GM11168 (cell line): ENCODE data around the gene HRC.

Source experiments
- in situ Hi-C: fragments of 300-500 bp; cut with MboI; formaldehyde crosslinking; loops from one replicate; pipeline ENCODE4 v1.12.0; 2022; ENCODE audit warnings: low sequenced_read_pairs; ENCODE audit not compliant: unreplicated experiment

HRC gene

DNA sequence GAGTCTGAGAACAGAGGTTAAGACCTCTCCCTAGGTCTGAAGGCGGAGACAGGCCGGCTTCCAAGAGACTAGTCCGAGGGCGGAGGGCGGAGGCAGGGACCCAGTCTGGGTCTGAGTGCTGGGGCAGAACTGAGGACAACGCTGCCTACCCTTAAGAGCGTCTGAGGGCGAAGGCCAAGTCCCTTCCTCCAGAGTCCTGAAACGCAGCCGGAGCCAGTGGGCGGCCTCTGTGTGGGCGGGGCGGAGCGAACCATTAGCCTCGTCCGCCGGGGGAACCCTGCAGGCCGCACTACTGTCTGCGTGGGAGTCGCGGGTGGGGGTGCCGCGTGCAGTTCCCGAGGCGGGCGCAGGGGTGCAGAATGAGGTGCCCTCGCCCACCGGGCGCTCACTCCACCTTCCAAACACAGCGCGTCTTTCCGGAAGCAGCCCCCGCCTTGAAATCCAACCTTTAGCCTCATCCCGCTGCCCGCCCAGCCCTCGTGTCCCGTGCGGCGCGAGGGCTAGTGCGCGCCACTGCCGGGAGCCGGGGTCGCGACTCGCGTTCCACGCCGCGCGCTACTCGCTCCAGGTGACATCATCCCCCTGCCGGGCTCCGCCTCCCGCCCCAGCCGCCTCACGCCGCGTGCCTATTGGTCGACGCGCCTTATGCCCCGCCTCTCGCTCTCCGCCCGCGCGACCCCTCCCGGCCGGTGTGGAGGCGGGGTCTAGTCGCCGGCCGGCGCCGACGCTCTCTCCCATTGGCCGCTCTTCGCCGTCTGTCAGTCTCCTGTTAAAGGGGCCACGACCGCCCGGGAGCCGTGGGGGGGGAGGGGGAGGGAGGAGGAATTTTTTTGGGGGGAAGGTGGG, 36.4 kb downstream of the HRC start, which contains the start of gene C19orf73:
Gene C19orf73 (minus strand): TSS at position 579 of the 846 bp plus-strand sequence. CDS start 121 bp downstream, at position 458.
- in situ Hi-C loops: no loop called here

DNA sequence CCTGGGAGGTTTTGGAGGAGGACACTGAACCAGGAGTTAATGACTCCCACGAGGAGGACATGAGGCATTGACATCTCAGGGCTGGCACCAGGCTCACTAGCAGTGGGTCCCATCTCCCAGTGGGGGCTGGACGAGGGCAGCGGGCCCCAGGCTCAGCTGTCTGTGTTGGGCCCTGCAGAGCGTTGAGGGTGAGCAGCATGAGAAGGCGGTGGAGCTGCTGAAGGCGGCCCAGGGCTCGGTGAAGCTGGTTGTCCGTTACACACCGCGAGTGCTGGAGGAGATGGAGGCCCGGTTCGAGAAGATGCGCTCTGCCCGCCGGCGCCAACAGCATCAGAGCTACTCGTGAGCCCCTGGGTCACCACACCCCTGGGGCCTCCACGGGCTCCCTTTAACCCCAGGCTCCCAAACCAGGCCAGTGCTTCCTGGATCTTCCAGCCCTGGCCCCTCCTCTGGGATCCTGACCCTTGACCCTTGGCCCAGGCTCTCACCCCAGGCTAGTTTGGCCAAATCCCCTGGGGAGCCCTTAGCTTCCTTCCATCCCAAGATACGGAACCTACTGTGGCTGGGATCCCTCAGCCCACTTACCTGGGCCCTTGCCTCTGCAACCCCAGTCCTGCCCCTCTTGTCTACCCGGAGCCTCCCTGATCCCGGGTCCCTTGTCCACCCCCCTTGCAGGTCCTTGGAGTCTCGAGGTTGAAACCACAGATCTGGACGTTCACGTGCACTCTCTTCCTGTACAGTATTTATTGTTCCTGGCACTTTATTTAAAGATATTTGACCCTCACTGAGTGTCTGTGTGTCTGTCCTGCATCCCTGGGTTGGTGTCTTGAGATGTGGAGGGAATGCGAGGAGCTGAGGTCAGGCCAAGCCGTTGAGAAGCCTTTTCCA, 37.3 kb downstream of the HRC start:
- in situ Hi-C loops: no loop called here

DNA sequence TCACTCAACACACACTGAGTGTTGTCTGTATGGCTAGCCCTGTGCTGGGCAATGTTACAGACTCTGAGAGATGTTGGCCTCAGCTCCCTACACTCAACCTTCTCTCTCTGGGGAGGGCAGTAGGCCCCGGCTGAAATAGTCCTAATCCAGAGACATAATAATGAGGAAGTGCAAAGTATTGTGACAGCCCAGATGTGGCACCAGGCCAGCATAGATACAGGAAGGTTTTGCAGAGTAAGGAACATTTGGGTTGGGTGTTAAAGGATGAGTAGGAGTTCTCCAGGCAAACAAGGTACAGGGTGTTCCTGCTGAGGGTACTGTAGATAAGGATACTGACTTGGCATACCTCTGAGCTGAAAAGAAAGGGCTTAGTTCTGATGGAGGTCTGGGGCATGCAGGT, 38.7 kb downstream of the HRC start:
- in situ Hi-C loops: no loop called here

DNA sequence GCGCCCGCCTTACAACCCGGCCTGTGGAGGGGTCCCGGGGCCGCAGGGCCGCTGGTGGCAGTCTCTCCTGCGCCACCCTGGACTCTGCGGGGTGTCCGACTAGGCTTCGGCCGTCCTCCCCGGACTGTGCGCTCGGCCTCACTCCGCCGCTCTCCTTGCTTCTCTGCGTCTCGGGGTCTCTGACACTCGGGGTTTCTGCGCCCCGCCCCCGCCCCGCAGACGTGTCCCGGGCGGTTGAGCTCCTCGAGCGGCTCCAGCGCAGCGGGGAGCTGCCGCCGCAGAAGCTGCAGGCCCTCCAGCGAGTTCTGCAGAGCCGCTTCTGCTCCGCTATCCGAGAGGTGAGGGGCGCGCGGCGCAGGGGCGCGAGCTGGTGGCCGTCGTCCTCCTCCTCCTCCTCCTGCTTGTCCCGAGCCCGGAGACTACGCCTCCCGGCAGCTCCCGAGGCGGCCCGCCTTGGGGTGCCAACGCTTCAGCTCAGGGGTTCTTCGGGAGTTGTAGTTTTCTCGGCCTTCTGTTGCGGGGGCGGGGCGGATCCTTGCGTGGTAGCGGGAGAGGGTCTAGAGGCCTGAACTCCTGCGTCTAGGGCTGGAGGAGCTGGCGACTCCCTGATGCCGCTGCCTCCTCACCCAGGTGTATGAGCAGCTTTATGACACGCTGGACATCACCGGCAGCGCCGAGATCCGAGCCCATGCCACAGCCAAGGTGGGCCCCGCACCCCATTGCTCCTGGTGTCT, 40.4 kb downstream of the HRC start:
- in situ Hi-C loops: no loop called here

DNA sequence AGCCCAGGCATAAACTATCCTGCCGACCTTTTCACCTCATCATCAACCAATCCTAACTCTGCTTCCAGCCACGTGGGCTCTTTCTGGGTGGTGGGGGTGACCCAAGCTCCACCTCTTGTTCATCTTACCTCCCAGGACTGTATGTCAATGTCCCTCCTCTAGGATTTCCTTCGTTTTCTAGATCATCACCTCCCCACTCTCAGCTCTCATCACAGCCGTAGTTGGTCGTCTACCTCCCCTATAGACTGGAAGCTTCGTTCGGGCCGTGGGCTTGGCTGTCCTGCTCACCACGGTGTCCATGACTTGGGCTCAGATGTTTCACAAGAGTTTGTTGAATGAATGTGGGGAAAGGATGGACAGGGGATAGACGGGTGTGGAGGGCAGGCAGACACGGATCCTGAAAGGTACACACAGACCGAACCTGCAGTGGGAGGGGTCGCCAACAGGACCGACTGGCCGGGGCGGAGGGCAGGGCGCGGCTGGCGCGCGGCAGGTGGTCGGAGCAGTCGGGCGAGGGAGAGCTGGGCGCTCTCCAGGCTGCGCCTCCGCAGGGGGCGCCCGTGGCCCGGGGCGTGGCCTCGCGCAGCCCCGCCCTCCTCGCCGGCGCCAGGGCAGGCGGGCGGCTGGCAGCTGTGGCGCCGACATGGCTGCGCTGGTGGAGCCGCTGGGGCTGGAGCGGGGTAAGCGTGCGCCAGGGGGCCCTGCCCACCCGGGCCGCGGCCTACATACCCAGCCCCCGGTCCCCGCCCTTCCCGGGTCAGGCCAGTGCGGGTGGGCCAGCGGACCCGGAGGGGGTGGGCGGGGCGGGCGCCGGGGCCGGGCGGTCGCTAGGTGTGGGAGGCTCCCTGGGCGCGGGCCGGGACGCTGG, 41.2 kb downstream of the HRC start, which contains the start of gene LIN7B:
Gene LIN7B (plus strand): TSS at position 609 of the 868 bp plus-strand sequence. CDS start 35 bp downstream, at position 644.
- in situ Hi-C loops: no loop called here

DNA sequence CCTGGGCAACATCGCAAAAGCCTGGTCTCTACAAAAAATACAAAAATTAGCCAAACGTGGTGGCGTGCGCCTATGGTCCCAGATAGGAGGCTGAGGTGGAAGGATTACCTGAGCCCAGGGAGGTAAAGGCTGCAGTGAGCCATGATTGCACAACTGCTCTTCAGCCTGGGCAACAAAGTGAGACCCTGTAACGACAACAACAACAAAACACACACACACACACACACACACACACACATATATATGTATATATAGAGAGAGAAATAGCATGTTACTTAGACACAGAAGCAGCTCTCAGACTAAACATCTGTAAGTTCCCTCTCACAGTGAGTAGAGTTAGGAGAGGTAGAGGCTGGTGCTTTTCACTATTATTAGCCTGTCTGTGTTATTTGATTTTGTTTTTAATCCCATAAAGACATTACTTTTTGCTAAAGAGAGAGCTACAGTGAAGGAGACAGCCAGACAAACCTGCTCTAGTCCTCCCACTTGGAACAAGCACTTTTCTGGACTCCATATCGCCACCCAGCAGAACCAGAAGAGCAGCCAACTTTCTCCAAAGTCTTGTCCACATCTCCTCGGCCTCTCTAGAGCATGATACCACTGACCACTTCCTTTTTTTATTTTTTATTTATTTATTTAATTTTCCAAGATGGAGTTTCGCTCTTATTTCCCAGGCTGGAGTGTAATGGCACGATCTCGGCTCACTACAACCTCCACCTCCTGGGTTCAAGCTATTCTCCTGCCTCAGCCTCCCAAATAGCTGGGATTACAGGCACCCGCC, 43.8 kb downstream of the HRC start:
- in situ Hi-C loops: no loop called here

DNA sequence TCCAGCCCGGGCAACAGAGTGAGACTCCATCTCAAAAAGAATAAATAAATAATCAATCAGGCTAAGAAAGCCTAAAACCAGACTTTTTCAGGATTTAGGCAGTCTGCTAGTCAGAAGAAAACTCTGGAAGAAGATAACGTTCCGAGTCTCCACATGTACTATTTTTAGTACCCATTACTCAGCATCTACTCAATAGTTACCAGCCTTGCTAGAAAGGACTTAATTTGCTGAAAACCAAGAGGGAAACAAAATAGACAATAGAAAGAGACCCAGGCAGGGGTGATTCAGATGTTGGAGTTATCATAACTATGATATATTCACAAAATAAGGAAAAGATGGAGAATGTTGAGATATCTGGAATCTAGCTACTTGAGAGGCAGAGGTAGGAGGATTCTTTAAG, 44.6 kb downstream of the HRC start:
- in situ Hi-C loops: no loop called here

DNA sequence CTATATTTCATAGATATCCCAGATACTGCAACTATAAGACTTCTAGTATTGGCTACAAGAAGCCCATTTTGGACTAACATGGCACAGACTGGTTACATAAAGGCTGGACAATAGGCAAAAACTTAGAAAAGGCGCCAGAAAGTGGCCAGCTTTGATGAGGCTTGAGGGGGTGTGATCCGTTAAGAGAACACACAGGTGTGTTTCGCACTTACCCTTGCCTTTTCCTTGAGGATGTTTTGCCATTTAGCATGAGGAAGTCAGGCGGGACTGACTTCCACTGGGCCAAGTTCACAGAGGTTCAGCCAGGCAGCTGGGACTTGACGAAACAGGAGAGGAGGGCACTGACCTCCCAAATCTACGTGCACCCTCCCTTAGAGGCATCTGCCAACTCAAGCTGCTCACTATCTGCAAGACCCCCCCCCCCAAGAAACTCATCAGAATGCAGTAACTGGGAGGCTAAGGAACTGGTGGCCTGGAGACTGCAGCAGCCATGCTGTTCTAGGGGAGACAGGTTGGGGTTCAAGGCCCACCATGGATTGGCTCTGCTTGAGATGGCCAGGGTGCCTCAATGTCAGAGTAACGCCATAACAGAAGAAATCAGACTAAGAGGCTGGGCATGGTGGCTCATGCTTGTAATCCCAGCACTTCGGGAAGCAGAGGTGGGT, 45.5 kb downstream of the HRC start:
- in situ Hi-C loops: no loop called here

DNA sequence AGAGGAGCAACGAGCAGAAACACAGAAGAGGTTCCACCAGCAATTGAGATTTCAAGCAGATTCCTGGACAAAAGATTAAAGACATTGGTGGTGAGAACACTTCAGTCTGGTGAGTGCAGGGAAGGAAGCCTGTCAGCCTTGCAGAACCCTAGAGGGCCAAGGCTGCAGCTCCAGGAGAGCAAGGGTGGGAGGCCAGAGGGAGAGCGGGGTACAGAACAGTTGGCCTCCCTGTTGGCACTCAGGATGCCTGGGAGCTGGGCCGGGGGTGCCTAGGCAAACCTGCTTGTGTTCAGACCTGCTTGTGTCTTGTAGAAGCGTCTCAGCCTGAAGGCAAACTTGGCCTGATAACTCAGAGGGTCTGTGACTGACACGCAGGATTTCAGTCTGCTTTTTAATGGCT, 46.1 kb downstream of the HRC start:
- in situ Hi-C loops: no loop called here

DNA sequence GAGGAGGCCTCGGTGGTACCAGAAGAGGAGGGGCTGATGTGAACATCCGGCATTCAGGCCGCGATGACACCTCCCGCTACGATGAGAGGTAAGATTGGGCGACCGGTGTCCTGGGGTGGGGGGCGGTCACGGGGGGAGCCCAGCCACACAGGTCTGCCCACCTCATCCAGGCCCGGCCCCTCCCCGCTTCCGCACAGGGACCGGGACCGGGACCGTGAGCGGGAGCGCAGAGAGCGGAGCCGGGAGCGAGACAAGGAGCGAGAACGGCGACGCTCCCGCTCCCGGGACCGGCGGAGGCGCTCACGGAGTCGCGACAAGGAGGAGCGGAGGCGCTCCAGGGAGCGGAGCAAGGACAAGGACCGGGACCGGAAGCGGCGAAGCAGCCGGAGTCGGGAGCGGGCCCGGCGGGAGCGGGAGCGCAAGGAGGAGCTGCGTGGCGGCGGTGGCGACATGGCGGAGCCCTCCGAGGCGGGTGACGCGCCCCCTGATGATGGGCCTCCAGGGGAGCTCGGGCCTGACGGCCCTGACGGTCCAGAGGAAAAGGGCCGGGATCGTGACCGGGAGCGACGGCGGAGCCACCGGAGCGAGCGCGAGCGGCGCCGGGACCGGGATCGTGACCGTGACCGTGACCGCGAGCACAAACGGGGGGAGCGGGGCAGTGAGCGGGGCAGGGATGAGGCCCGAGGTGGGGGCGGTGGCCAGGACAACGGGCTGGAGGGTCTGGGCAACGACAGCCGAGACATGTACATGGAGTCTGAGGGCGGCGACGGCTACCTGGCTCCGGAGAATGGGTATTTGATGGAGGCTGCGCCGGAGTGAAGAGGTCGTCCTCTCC, 47.4 kb downstream of the HRC start:
- in situ Hi-C loops: no loop called here

DNA sequence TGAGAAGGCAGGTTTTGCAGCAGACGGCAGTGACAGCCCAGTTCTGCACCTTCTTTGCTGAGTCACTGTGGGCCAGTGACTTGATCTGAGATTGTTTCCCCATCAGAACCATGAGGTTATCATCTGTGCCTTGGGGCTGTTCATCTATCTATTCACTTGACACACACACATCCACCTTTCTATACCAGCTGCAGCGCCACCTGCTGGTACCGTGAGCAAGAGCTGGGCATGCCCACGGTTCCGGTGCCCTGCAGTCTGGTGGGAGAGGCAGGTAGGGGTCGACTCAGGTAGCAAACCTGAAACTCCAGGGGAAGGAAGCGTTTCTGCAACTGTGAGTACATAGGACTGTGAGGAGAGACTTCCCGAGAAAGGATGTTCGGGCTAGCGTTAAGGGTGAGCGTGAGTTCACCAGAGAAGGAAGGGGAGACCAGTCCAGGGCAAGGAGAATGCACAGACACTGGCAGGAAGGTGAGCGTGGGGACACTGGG, 48.5 kb downstream of the HRC start:
- in situ Hi-C loops: no loop called here

DNA sequence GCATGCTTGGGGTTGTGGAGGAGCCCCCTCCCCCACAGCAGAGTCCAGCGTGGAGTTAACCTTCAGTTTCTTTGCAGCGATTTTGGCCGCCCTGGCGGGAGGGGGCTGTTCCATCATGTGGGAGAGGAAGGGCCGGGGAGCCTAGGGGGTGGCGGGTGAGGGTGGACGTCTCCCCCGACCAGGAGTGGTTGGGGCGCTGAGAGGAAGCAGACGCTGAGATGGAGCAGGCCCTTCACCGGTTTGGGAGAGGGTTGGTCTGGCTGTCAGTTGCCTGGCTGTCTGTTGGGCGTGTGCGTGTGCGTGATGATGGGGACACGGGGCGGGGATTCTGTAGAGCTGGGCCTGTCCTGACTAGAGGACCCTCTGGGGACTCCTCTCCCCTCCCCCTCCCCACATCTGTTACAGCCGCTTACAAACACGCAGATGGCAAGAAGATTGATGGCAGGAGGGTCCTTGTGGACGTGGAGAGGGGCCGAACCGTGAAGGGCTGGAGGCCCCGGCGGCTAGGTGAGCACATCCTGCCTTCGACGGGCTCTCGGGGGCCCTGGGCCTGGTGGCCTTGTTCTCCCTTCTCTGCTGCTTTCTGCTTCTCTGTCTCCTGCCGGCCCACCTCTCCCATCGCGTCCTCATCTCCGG, 50.8 kb downstream of the HRC start:
- in situ Hi-C loops: no loop called here

DNA sequence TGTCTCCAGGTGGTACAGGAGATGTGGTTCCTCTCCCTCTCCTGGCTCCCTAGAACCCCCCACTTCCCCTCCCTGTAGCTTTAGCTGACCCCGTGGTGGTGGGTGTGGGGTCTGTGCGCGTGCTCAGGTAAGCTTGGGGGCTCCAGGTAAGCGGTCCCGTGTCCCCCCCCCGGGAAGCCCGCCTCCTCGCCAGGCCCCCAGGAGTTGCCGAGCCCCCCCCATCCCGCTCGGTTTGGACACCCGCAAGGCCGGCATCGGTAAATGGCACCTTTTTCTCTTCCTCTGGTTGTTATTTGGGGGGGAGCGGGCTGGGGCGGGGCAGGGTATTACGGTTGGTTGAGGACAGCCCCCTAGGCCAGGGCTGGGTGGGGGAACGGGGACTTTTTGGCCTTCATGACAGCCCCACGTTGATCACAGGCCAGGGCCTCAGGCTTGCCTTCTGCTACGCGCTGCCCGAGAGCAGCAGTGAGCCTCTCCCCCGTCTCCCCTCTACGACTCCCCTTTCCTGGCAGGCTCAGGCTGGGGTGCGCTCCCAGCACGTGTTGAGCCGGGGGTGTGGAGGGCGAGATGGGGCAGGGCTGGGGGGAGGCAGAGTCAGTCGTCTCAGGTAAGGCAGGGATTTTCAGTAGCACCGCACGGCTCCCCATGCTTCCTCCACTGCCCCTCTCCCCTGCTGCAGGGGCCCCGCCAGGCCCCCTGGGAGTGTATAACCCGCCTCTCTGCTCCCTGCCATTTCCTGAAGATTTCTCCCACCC, 51.7 kb downstream of the HRC start:
- in situ Hi-C loops: no loop called here

DNA sequence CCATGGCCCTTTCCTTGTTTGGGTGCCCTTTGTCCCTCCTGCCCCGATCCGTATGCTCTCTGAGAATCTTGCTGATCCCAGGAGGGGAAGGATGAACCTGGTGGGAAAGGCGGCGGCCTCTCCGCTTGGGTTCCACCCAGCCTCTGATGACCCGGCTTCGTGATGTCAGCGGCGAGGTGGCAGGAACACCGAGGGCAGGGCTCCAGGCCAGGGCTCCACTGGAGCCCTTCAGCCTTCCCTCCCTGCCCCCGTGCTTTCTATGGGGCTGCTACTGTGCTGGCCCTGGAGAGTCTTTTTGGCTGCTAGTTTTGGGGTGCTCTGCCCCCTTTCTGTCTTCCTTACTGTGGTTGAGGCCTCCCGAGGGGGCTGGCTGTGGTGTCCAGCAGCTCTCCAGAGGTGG, 52.9 kb downstream of the HRC start:
- in situ Hi-C loops: no loop called here
